Epithelial cell of proximal tubule (primary cell): ENCODE measurements around the gene VWA1. TPM values are rescaled to one million over a fixed set of nuclear protein-coding genes. Genes with fewer than 3 reads are reported as not detected.
A peak's percentile ranks its signal among the peaks of the same experiment; 100 is the strongest.
"Not testable (repeated sequence)": the region's sequence is repeated elsewhere in the genome, so short reads cannot be mapped to it uniquely, and the experiment has no call there.

Source experiments
- DNase-seq: peaks from one replicate; pipeline ENCODE4 v3.0.0-alpha.2; 2011; ENCODE audit warnings: low read depth
- H3K4me3 ChIP-seq: 2 replicates; pipeline ENCODE4 v1.5.1; 2011; ENCODE audit warnings: low read depth, mild to moderate bottlenecking, low read length
- CTCF ChIP-seq: conservative IDR thresholded peaks from 2 replicates; pipeline ENCODE4 v1.5.1; 2012; ENCODE audit warnings: low read depth, mild to moderate bottlenecking, low read length
- total RNA-seq: library from RNA; depleted of rRNA; stranded (reverse); fragments of >200 nt; gene quantifications from 2 replicates; pipeline ENCODE4 v1.2.3, GENCODE V29; 2015

Gene VWA1
- total RNA-seq, 1 donor from 2014 or later, result 56.3 TPM

GRCh38 chr1:1471389-1472052 is 36.0 kb downstream of the VWA1 start, which contains the start of gene ATAD3B:
Gene ATAD3B (plus strand): TSS chr1:1471765. CDS start chr1:1471885, 120 bp downstream.
- TF ChIP-seq CTCF, result no peak
- no peak for DNase-seq
- peak within 1 kb of the TSS; percentile 75 for H3K4me3 ChIP-seq

GRCh38 chr1:1472053-1472876 is 36.8 kb downstream of the VWA1 start:
- not testable (repeated sequence) for DNase-seq
- peak overlapping the region; percentile 75 for H3K4me3 ChIP-seq

GRCh38 chr1:1476011-1476410 is 40.5 kb downstream of the VWA1 start:
- H3K4me3 ChIP-seq, DNase-seq: not testable (repeated sequence)

GRCh38 chr1:1477206-1477605 is 41.7 kb downstream of the VWA1 start:
- TF ChIP-seq CTCF, result no peak
- no peak overlapping the region for H3K4me3 ChIP-seq
- DNase-seq, result no peak

GRCh38 chr1:1479547-1480487 is 44.3 kb downstream of the VWA1 start:
- H3K4me3 ChIP-seq, result no peak overlapping the region
- DNase-seq, result no peak
- no peak for TF ChIP-seq CTCF

GRCh38 chr1:1480488-1480867 is 45.0 kb downstream of the VWA1 start:
- not testable (repeated sequence) for DNase-seq, H3K4me3 ChIP-seq

- DNase-seq, result not testable (repeated sequence)
Measured at GRCh38 chr1:1481811-1482210, 46.3 kb downstream of the VWA1 start.

GRCh38 chr1:1482856-1483255 is 47.4 kb downstream of the VWA1 start:
- TF ChIP-seq CTCF, result no peak
- no peak overlapping the region for H3K4me3 ChIP-seq
- no peak for DNase-seq

More at GRCh38 chr1:1481811-1482210, 46.3 kb downstream of the VWA1 start:
- not testable (repeated sequence) for H3K4me3 ChIP-seq
